Neuronal stem cell (in vitro differentiated cells): ENCODE data around the gene MOCS1.

Experiments
- DNase-seq: peaks from one replicate; pipeline ENCODE4 v3.0.0-alpha.2; 2013; ENCODE audit warnings: low spot score
- H2AFZ ChIP-seq: one replicate; pipeline ENCODE4 v1.6.1; 2013; ENCODE audit warnings: mild to moderate bottlenecking, low read length, inconsistent platforms
- H2AK5ac ChIP-seq: 2 replicates; pipeline ENCODE4 v1.6.1; 2013; ENCODE audit warnings: low read depth, mild to moderate bottlenecking, inconsistent platforms, low read length, moderate library complexity, mixed read lengths
- H2BK120ac ChIP-seq: 2 replicates; pipeline ENCODE4 v1.6.1; 2013; ENCODE audit warnings: low read depth, mild to moderate bottlenecking, inconsistent platforms, low read length, moderate library complexity, mixed read lengths
- H2BK12ac ChIP-seq: one replicate; pipeline ENCODE4 v1.6.1; 2013; ENCODE audit warnings: low read length, inconsistent platforms
- H2BK15ac ChIP-seq: 2 replicates; pipeline ENCODE4 v1.6.1; 2013; ENCODE audit warnings: mild to moderate bottlenecking, low read length, inconsistent platforms, mixed read lengths
- H2BK5ac ChIP-seq: one replicate; pipeline ENCODE4 v1.6.1; 2013; ENCODE audit warnings: inconsistent platforms, mild to moderate bottlenecking, low read length, moderate library complexity
- H3K14ac ChIP-seq: one replicate; pipeline ENCODE4 v1.6.1; 2013; ENCODE audit warnings: low read length, inconsistent platforms
- H3K18ac ChIP-seq: 2 replicates; pipeline ENCODE4 v1.6.1; 2013; ENCODE audit warnings: low read length, inconsistent platforms
- H3K23ac ChIP-seq: 2 replicates; pipeline ENCODE4 v1.6.1; 2013; ENCODE audit warnings: low read depth, mild to moderate bottlenecking, mixed read lengths, low read length, inconsistent platforms; ENCODE audit not compliant: poor library complexity
- H3K27ac ChIP-seq: replicated peaks from 3 replicates; pipeline ENCODE4 v1.5.1; 2013; ENCODE audit warnings: low read length, inconsistent platforms
- H3K27me3 ChIP-seq, 3 experiments: 2 replicates each; pipeline ENCODE4 v1.6.1; 2013; ENCODE audit warnings: low read length in 3 of 3, mild to moderate bottlenecking in 2 of 3, inconsistent platforms in 1 of 3, low read depth in 1 of 3, mixed read lengths in 1 of 3, moderate library complexity in 1 of 3; ENCODE audit not compliant: control insufficient read depth in 3 of 3, insufficient read depth in 3 of 3
- H3K36me3 ChIP-seq, 2 donors: replicated peaks in 1 of 2; 2 replicates each; pipeline ENCODE4 v1.6.1; 2013; ENCODE audit warnings: low read length in 2 of 2; ENCODE audit not compliant: control insufficient read depth in 2 of 2, insufficient read depth in 2 of 2
- H3K4ac ChIP-seq: 2 replicates; pipeline ENCODE4 v1.6.1; 2013; ENCODE audit warnings: inconsistent platforms, mild to moderate bottlenecking, low read length, moderate library complexity
- H3K4me1 ChIP-seq, 2 donors: 1 replicate in 1 of 2; 2 replicates in 1 of 2; pipeline ENCODE4 v1.6.1; 2013; ENCODE audit warnings: low read length in 2 of 2, low read depth in 1 of 2; ENCODE audit not compliant: control insufficient read depth in 2 of 2, insufficient read depth in 1 of 2
- H3K4me2 ChIP-seq: one replicate; pipeline ENCODE4 v1.6.1; 2013; ENCODE audit warnings: mild to moderate bottlenecking, low read length, inconsistent platforms; ENCODE audit not compliant: insufficient read depth, poor library complexity, severe bottlenecking
- H3K4me3 ChIP-seq, 2 donors: 2 replicates each; pipeline ENCODE4 v1.5.1; 2013; ENCODE audit warnings: low read length in 2 of 2, mild to moderate bottlenecking in 2 of 2, inconsistent platforms in 1 of 2, moderate library complexity in 1 of 2
- H3K79me1 ChIP-seq: one replicate; pipeline ENCODE4 v1.6.1; 2013; ENCODE audit warnings: low read depth, mild to moderate bottlenecking, inconsistent platforms, low read length, moderate library complexity
- H3K9ac ChIP-seq: one replicate; pipeline ENCODE4 v1.6.1; 2013; ENCODE audit warnings: mild to moderate bottlenecking, low read depth, low read length, inconsistent platforms; ENCODE audit not compliant: poor library complexity
- H3K9me3 ChIP-seq, 2 donors: replicated peaks in 1 of 2; 2 replicates each; pipeline versions ENCODE3 to v1.6.1; 2013; ENCODE audit warnings: low read length in 2 of 2, mild to moderate bottlenecking in 2 of 2, inconsistent platforms in 1 of 2, low read depth in 1 of 2, mixed read lengths in 1 of 2, moderate library complexity in 1 of 2; ENCODE audit not compliant: control insufficient read depth in 2 of 2, insufficient read depth in 1 of 2
- H4K8ac ChIP-seq: one replicate; pipeline ENCODE4 v1.6.1; 2013; ENCODE audit warnings: low read depth, mild to moderate bottlenecking, inconsistent platforms, low read length, moderate library complexity
- H4K91ac ChIP-seq: one replicate; pipeline ENCODE4 v1.6.1; 2013; ENCODE audit warnings: low read length, low read depth, mild to moderate bottlenecking, inconsistent platforms; ENCODE audit not compliant: poor library complexity
- WGBS, 2 donors: extraction: QIAGEN DNeasy Blood & Tissue Kit; methylation state at CpG; one replicate each; pipeline ENCODE4 v1.1.7; 2013; ENCODE audit warnings: missing lambda C conversion rate in 2 of 2, mixed read lengths in 1 of 2; ENCODE audit not compliant: insufficient read length in 2 of 2, insufficient replicate concordance in 1 of 2; ENCODE audit errors: extremely low coverage in 2 of 2; 5-methylcytosine and 5-hydroxymethylcytosine counted together

Gene MOCS1

DNA sequence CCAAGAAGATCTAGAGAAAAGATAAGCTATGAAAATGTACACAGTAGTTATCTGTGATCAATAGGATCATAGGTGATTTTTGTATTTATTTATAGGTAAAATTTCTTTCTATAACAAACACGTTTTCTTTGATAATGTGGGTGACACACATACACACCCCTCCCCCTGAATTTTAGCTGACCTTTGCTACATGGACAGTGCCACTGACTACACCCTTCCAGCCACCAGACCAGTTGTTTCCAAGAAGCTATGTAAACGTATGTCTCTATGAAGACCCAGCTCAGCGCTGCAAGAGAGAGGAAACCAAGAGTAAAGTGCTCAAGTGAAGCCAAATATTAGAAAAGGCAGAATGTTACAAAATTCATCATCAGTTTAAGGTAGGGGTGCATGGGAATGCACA lies 16.3 kb downstream of the MOCS1 start:
- no peak overlapping the region for H2BK5ac ChIP-seq
- H3K9ac ChIP-seq, result no peak overlapping the region
- H3K4me1 ChIP-seq, result peaks cover 0 to 6% of the 10 kb centered on the region in 2 donors
- H2BK120ac ChIP-seq, result no peak overlapping the region
- no peak overlapping the region for H3K23ac ChIP-seq
- no peak overlapping the region for H3K4me2 ChIP-seq
- no peak overlapping the region for H3K4ac ChIP-seq
- H4K8ac ChIP-seq, result no peak overlapping the region
- H2AFZ ChIP-seq, result no peak overlapping the region
- H3K9me3 ChIP-seq, result no peaks in the 10 kb centered on the region
- no peak overlapping the region for H2BK12ac ChIP-seq
- H3K27me3 ChIP-seq, result peaks cover 0 to 1% (median 0%) of the 10 kb centered on the region in 3 experiments
- no peak overlapping the region for H2BK15ac ChIP-seq
- no CpG with 5 or more reads among the region's 3 CpGs for WGBS, 2 donors
- peaks cover 3% of the 10 kb centered on the region for H3K79me1 ChIP-seq
- no peak overlapping the region for H4K91ac ChIP-seq
- H3K27ac ChIP-seq, result no peak overlapping the region
- no peak overlapping the region for H3K14ac ChIP-seq
- no peak overlapping the region for H2AK5ac ChIP-seq
- DNase-seq, result no peak
- peaks cover 0 to 11% of the 10 kb centered on the region in 2 donors for H3K36me3 ChIP-seq
- H3K18ac ChIP-seq, result no peak overlapping the region
- no peak overlapping the region for H3K4me3 ChIP-seq

DNA sequence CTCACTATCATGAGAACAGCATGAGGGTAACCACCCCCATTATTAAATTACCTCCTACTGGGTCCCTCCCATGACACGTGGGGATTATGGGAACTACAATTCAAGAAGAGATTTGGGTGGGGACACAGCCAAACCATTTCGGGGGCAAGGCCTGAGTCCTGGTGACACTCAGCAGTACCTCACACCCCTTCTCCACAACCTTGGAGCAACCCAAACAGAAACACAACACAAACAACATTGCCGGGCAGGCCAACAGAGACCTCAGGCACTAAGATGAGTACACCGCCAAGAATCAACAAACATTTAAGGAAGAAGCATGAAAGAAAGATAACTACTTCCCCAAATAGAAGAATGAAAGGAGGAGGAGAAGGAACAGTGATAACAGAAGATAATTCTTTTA lies 16.9 kb downstream of the MOCS1 start:
- Histone ChIP-seq H3K4me3 (no peak overlapping the region), H3K27me3 (no peaks in the 10 kb centered on the region), H3K14ac (no peak overlapping the region), H3K4me1 (peaks cover 0 to 6% of the 10 kb centered on the region in 2 donors), H3K27ac (no peak overlapping the region), H2BK5ac (no peak overlapping the region), H3K23ac (no peak overlapping the region), H4K91ac (no peak overlapping the region), H2AK5ac (no peak overlapping the region), H3K79me1 (no peaks in the 10 kb centered on the region), H4K8ac (no peak overlapping the region), H2AFZ (no peak overlapping the region), H2BK120ac (no peak overlapping the region), H2BK12ac (no peak overlapping the region), H3K9me3 (no peaks in the 10 kb centered on the region), H3K4me2 (no peak overlapping the region), H3K9ac (no peak overlapping the region), H3K4ac (no peak overlapping the region), H3K18ac (no peak overlapping the region), H3K36me3 (peaks cover 0 to 11% of the 10 kb centered on the region in 2 donors), H2BK15ac (no peak overlapping the region)
- DNase-seq, result no peak
- WGBS, 2 donors, result no CpG with 5 or more reads among the region's 4 CpGs

DNA sequence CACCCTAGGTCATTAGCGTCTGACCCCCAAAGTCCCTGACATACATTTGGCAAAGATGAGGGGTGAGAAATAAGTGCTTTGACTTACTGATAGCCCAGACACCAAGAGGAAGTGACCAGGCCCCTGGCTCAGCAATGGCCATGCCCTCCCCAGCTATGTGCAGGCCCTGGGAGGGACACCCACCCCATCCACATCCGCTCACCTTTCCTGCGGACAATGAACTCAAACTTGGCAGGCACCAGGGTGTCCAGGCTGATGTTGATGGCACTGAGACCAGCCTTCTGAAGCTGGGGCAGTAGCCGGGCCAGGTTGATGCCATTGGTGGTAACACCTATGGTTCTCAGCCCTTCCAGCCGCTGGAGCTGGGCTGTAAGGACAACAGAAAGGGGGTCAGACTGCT lies 18.4 kb downstream of the MOCS1 start:
- H3K14ac ChIP-seq, result no peak overlapping the region
- no CpG with 5 or more reads among the region's 5 CpGs for WGBS, 2 donors
- peak overlapping the region; percentile 28 for H3K18ac ChIP-seq

DNA sequence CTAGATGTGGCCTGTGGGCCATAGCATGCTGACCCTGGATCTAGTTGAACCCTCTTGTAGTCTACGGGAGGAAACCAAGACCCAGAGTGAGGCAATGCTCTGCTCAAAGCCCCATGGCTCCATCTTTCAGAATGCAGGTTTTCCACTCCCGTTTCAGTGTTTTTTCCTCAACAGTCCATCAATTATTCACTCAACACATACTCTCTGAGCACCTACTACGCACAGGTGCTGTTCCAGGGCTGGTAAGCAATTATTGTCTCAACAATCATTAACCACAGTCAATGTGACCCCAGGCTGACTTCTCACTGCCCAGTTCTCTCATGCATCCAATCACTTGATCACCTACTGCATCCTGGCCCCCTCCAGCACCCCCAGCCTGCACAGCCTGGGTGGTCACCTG lies 20.0 kb downstream of the MOCS1 start:
- no peak overlapping the region for H4K91ac ChIP-seq
- H2BK12ac ChIP-seq, result no peak overlapping the region
- no peak overlapping the region for H2BK15ac ChIP-seq
- H3K27me3 ChIP-seq, result no peaks in the 10 kb centered on the region
- no peak overlapping the region for H3K9ac ChIP-seq
- no peak overlapping the region for H2BK5ac ChIP-seq
- no peak for DNase-seq
- H3K4me3 ChIP-seq, result no peak overlapping the region
- no peak overlapping the region for H3K14ac ChIP-seq
- no peak overlapping the region for H2AK5ac ChIP-seq
- no peak overlapping the region for H3K4me2 ChIP-seq
- H4K8ac ChIP-seq, result no peak overlapping the region
- no peaks in the 10 kb centered on the region for H3K79me1 ChIP-seq
- H3K9me3 ChIP-seq, result no peaks in the 10 kb centered on the region
- H2BK120ac ChIP-seq, result no peak overlapping the region
- H3K4ac ChIP-seq, result no peak overlapping the region
- no peak overlapping the region for H3K23ac ChIP-seq
- peaks cover 0 to 6% of the 10 kb centered on the region in 2 donors for H3K4me1 ChIP-seq
- H3K18ac ChIP-seq, result no peak overlapping the region
- peaks cover 0 to 14% of the 10 kb centered on the region in 2 donors for H3K36me3 ChIP-seq
- H2AFZ ChIP-seq, result no peak overlapping the region
- no peak overlapping the region for H3K27ac ChIP-seq
- no CpG with 5 or more reads among the region's 3 CpGs for WGBS, 2 donors

More for the DNA sequence above, 18.4 kb downstream of the MOCS1 start:
- Histone ChIP-seq H3K4ac (no peak overlapping the region), H3K4me1 (peaks cover 0 to 6% of the 10 kb centered on the region in 2 donors), H2AK5ac (no peak overlapping the region), H3K4me3 (no peak overlapping the region), H3K23ac (no peak overlapping the region), H3K27me3 (no peaks in the 10 kb centered on the region), H2AFZ (no peak overlapping the region), H3K9ac (no peak overlapping the region), H2BK15ac (no peak overlapping the region), H2BK12ac (no peak overlapping the region), H3K79me1 (no peaks in the 10 kb centered on the region), H2BK120ac (no peak overlapping the region), H4K8ac (no peak overlapping the region), H3K9me3 (no peaks in the 10 kb centered on the region), H4K91ac (no peak overlapping the region), H2BK5ac (no peak overlapping the region), H3K36me3 (peaks cover 0 to 14% of the 10 kb centered on the region in 2 donors), H3K27ac (no peak overlapping the region), H3K4me2 (no peak overlapping the region)
- DNase-seq, result no peak
